Measurements from ENCODE around the gene DIAPH2. TPM values are rescaled to one million over a fixed set of nuclear protein-coding genes. Genes with fewer than 3 reads are reported as not detected.
"Not testable (repeated sequence)": the region's sequence is repeated elsewhere in the genome, so short reads cannot be mapped to it uniquely, and the experiment has no call there.

The DIAPH2 gene
- total and polyA plus RNA-seq, 9 of the 15 experiments (the other 6 are each of a cell fraction or from before 2014, with no cell fraction given), result 0.01 to 0.18 (median 0.07) TPM; not detected in 1

GRCh38 chrX:96843566-96843965 is 158.9 kb downstream of the DIAPH2 start:
- 0% methylated on average over 3 of the region's 5 CpGs for WGBS (ENCODE audit: insufficient coverage, low coverage, missing lambda C conversion rate)
- H3K27ac ChIP-seq (ENCODE audit: extremely low read depth, low read depth, low read length), result no peak overlapping the region
- TF ChIP-seq ZFP1 (CRISPR knock-in tag; IDR thresholded peaks at IDR 0.05), result no peak

GRCh38 chrX:96846841-96847240 is 162.2 kb downstream of the DIAPH2 start:
- POLR2A ChIA-PET, result no interaction called here
- FAIRE-seq (no peak), ATAC-seq (no peak), DNase-seq (ENCODE audit: extremely low read depth in 1 of 4, low spot score in 3 of 4) (no peak)
- no peak overlapping the region for H2AFZ ChIP-seq (ENCODE audit: low read depth, low read length)
- no peaks in the 10 kb centered on the region for H3K79me2 ChIP-seq (ENCODE audit: control insufficient read depth, insufficient read depth, low read length)
- no peak overlapping the region for H3K4me2 ChIP-seq (ENCODE audit: insufficient read depth, low read length)
- H3K9ac ChIP-seq (ENCODE audit: insufficient read depth in 1 of 2, low read depth in 2 of 2, low read length in 2 of 2), result no peak overlapping the region
- H4K20me1 ChIP-seq (replicated peaks; ENCODE audit: control insufficient read depth, insufficient read depth, low read length), result no peaks in the 10 kb centered on the region
- no peaks in the 10 kb centered on the region for H3K9me1 ChIP-seq (ENCODE audit: control insufficient read depth, insufficient read depth, low read length)
- H3K36me3 ChIP-seq (ENCODE audit: control insufficient read depth, insufficient read depth, low read length), result no peaks in the 10 kb centered on the region
- H3K27ac ChIP-seq (ENCODE audit: extremely low read depth, low read depth, low read length), result no peak overlapping the region
- H3K4me3 ChIP-seq, result no peak overlapping the region
- H3K4me1 ChIP-seq (replicated peaks in 1 of 2; ENCODE audit: control insufficient read depth in 2 of 2, insufficient read depth in 2 of 2, low read length in 2 of 2), result no peaks in the 10 kb centered on the region
- CTCF ChIA-PET (ENCODE audit: low intra/inter-chr PET ratio), result interaction anchor here (0.6 kb wide), 1 partner anchor 1110 kb away, joined by 5 read pairs; no protein-coding TSS in a partner anchor
- H3K9me3 ChIP-seq (replicated peaks; ENCODE audit: control insufficient read depth, insufficient read depth, low read depth, low read length), result no peaks in the 10 kb centered on the region
- in situ Hi-C loops (cut with MboI), result no loop called here
- no peaks in the 10 kb centered on the region for H3K27me3 ChIP-seq (ENCODE audit: control insufficient read depth in 2 of 2, insufficient read depth in 2 of 2, low read length in 2 of 2)
- intact Hi-C loops (cut with micrococcal nuclease), result no loop called here
- no TSS peak for BruUV-seq (replicated peaks)
- WGBS (ENCODE audit: insufficient coverage, low coverage, missing lambda C conversion rate), result 0% methylated on average over 1 of the region's 1 CpG
- TF ChIP-seq SMAD2 (IDR thresholded peaks at IDR 0.05; ENCODE audit: low read depth, low read length) (no peak), HNRNPUL1 (IDR thresholded peaks at IDR 0.05; ENCODE audit: low read length) (no peak), SLC30A9 (CRISPR knock-in tag; IDR thresholded peaks at IDR 0.05) (no peak), STAG1 (CRISPR knock-in tag; IDR thresholded peaks at IDR 0.05; ENCODE audit: borderline replicate concordance) (no peak), TSC22D4 (tag; IDR thresholded peaks at IDR 0.05) (no peak), POLR2AphosphoS2 (IDR thresholded peaks at IDR 0.05; ENCODE audit: low read length) (no peak), ZKSCAN8 (CRISPR knock-in tag; IDR thresholded peaks at IDR 0.05) (no peak), TCF3 (CRISPR knock-in tag; IDR thresholded peaks at IDR 0.05) (no peak)

More at GRCh38 chrX:96843566-96843965, 158.9 kb downstream of the DIAPH2 start:
- FAIRE-seq (no peak), ATAC-seq (no peak), DNase-seq (ENCODE audit: extremely low read depth in 1 of 4, low spot score in 3 of 4) (peak in 1 of 4 experiments; percentile 3)
- H3K9me3 ChIP-seq (replicated peaks; ENCODE audit: control insufficient read depth, insufficient read depth, low read depth, low read length), result no peaks in the 10 kb centered on the region
- BruUV-seq (replicated peaks), result no TSS peak
- intact Hi-C loops (cut with micrococcal nuclease), result no loop called here
- ChIA-PET CTCF (ENCODE audit: low intra/inter-chr PET ratio) (no interaction called here), POLR2A (no interaction called here)
- H3K4me3 ChIP-seq, result no peak overlapping the region
- H3K36me3 ChIP-seq (ENCODE audit: control insufficient read depth, insufficient read depth, low read length), result no peaks in the 10 kb centered on the region
- no peak overlapping the region for H2AFZ ChIP-seq (ENCODE audit: low read depth, low read length)
- H3K27me3 ChIP-seq (ENCODE audit: control insufficient read depth in 2 of 2, insufficient read depth in 2 of 2, low read length in 2 of 2), result no peaks in the 10 kb centered on the region
- H3K79me2 ChIP-seq (ENCODE audit: control insufficient read depth, insufficient read depth, low read length), result no peaks in the 10 kb centered on the region
- H3K9ac ChIP-seq (ENCODE audit: insufficient read depth in 1 of 2, low read depth in 2 of 2, low read length in 2 of 2), result no peak overlapping the region
- no peak overlapping the region for H3K4me2 ChIP-seq (ENCODE audit: insufficient read depth, low read length)
- in situ Hi-C loops (cut with MboI), result no loop called here
- H3K9me1 ChIP-seq (ENCODE audit: control insufficient read depth, insufficient read depth, low read length), result no peaks in the 10 kb centered on the region
- H3K4me1 ChIP-seq (replicated peaks in 1 of 2; ENCODE audit: control insufficient read depth in 2 of 2, insufficient read depth in 2 of 2, low read length in 2 of 2), result no peaks in the 10 kb centered on the region
- H4K20me1 ChIP-seq (replicated peaks; ENCODE audit: control insufficient read depth, insufficient read depth, low read length), result no peaks in the 10 kb centered on the region

GRCh38 chrX:96859422-96859821 is 174.8 kb downstream of the DIAPH2 start:
- H3K9me3 ChIP-seq (replicated peaks; ENCODE audit: control insufficient read depth, insufficient read depth, low read depth, low read length); in situ Hi-C loops (cut with MboI); intact Hi-C loops (cut with micrococcal nuclease); CTCF ChIA-PET (ENCODE audit: low intra/inter-chr PET ratio); H3K36me3 ChIP-seq (ENCODE audit: control insufficient read depth, insufficient read depth, low read length); H3K9ac ChIP-seq (ENCODE audit: insufficient read depth in 1 of 2, low read depth in 2 of 2, low read length in 2 of 2); H3K9me1 ChIP-seq (ENCODE audit: control insufficient read depth, insufficient read depth, low read length); BruUV-seq (replicated peaks); H3K79me2 ChIP-seq (ENCODE audit: control insufficient read depth, insufficient read depth, low read length); H3K4me3 ChIP-seq; DNase-seq (ENCODE audit: extremely low read depth in 1 of 4, low spot score in 3 of 4); H3K27ac ChIP-seq (ENCODE audit: extremely low read depth, low read depth, low read length); POLR2A ChIA-PET; H3K27me3 ChIP-seq (ENCODE audit: control insufficient read depth in 2 of 2, insufficient read depth in 2 of 2, low read length in 2 of 2); H3K4me2 ChIP-seq (ENCODE audit: insufficient read depth, low read length); H3K4me1 ChIP-seq (replicated peaks in 1 of 2; ENCODE audit: control insufficient read depth in 2 of 2, insufficient read depth in 2 of 2, low read length in 2 of 2); H2AFZ ChIP-seq (ENCODE audit: low read depth, low read length); FAIRE-seq; ATAC-seq; H4K20me1 ChIP-seq (replicated peaks; ENCODE audit: control insufficient read depth, insufficient read depth, low read length): not testable (repeated sequence)
- WGBS (ENCODE audit: insufficient coverage, low coverage, missing lambda C conversion rate), result 4% methylated on average over 4 of the region's 4 CpGs
